HG02588 (cell line): Measurements from ENCODE around the gene RPL10.
"Not testable (repeated sequence)": the region's sequence is repeated elsewhere in the genome, so short reads cannot be mapped to it uniquely, and the experiment has no call there.

ENCODE experiments used
- ATAC-seq: cut with Tn5 transposase; IDR thresholded peaks from one replicate; pipeline ENCODE4 v1.9.1; 2021; ENCODE audit warnings: mild to moderate bottlenecking, moderate library complexity; ENCODE audit not compliant: unreplicated experiment

RPL10 gene

DNA sequence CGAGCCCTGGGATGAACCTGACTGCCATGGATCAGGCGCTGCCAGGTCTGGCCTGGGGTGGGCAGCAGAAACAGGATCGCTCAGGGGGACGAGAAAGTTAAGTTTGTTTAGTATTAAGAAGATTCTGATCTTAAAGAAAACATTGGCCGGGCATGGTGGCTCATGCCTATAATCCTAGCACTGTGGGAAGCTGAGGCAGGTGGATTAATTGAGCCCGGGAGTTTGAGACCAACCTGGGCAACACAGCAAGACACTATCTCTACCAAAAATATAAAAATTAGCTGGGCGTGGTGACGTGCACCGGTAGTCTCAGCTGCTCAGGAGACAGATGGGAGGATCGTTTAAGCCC, 23.0 kb upstream of the RPL10 start:
- ATAC-seq, result no peak

DNA sequence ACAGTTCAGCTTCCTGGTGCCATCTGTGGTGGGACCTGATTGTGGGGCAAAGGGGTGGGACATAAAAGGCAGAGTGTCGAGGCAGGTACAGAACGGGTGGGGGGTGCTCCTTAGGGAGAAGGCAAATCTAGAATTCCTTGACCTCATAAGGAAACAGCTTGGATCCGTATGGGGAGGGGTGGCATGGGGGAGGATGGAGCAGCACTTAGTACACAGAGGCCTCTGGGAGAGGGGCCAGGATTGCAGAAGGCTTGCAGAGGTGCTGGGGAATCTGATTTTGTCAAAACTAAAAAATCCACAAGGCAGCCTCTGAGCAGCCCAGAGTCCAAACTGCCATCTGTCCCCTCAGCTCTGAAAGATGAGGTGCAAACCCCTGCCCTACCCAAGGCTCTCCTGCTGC, 21.4 kb upstream of the RPL10 start:
- ATAC-seq, result no peak

DNA sequence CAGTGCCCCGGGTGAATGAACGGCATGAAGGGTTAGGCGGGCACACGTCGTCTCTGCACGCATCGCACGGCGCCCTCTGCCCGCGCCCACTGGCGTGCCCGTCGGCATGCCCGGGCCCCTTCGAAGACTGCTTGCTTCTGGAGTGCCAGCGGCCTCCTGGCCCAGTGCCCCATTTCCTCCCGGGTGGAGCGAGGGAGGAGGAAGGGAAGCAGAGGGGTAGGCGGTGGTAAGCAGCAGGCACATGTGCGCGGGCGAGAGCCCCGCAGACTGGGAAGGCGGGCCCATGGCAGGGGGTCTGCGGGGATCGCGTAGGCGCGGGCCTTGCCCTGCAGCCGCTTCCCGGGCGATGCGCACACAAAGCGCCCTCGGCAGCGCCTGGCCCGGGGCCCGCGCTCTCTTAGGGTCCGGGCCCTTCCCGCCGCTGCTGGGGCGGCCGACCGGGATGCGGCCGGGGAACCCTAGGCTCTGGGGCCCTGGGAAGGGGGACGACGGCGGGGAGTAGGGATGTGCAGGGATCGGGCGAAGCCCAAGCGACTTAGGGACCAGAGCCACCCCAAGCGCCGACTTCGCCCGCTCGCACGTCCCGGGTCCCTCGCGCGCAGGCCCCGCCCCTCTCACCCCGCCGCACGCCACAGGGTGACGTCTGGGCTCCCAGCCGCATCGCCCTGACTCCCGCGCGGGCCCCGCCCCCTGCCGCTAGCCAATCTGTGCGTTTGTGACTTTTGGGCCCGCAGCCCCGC, 19.9 kb upstream of the RPL10 start:
- ATAC-seq, result peak; percentile 2

DNA sequence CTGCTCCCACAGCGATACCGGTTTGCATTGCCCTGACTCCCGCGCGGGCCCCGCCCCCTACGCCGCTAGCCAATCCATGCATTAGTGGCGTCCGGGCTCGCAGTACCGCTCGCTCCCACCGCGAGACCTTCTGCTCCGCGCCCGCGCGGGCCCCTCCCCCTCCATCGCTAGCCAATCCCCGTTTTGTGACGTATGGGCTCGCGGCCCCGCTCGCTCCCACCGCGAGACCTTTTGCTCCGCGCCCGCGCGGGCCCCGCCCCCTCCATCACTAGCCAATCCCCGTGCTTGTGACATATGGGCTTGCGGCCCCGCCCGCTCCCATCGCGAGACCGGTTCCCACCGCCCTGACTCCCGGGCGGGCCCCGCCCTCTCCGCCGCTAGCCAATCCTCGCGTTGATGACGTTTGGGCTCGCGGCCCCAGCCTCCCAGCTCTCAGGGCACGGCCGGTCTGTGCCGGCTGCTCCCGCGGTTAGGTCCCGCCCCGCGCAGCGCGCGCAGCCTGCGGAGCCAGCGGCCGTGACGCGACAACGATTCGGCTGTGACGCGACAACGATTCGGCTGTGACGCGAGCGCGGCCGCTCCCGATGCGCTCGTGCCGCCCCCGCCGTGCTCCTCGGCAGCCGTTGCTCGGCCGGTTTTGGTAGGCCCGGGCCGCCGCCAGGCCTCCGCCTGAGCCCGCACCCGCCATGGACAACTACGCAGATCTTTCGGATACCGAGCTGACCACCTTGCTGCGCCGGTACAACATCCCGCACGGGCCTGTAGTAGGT, 19.2 kb upstream of the RPL10 start, which contains the start of gene EMD:
Gene EMD (plus strand): TSS at position 497 of the 770 bp plus-strand sequence. CDS start 190 bp downstream, at position 687.
- peak; percentile 77 for ATAC-seq

DNA sequence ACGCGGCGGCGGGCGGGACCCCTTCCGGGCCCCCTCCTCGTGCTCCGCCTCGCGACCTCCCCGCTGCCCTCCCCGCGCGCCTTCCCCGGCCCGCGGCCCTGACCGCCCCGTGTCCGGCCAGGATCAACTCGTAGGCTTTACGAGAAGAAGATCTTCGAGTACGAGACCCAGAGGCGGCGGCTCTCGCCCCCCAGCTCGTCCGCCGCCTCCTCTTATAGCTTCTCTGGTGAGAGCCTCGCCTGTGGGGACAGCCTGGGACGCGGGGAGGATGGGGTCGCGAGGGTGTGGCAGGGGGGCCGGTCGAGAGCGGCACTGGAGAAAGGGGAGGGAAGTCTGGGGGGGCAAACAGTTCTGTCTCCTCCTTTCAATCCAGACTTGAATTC, 18.6 kb upstream of the RPL10 start:
- peak; percentile 1 for ATAC-seq

DNA sequence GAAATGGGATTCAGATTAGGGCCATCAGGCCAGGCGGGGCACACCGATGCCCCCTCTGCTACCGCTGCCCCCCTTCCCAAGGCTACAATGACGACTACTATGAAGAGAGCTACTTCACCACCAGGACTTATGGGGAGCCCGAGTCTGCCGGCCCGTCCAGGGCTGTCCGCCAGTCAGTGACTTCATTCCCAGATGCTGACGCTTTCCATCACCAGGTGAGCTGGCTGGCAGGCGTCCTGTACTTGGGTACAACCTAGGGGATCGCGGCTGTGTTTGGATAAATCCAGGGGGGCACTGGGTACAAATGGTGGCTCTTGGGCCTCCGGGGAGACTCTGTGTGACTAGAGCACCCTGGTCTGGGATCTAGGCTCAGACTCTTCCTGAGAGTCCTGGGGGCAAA, 18.0 kb upstream of the RPL10 start:
- no peak for ATAC-seq

DNA sequence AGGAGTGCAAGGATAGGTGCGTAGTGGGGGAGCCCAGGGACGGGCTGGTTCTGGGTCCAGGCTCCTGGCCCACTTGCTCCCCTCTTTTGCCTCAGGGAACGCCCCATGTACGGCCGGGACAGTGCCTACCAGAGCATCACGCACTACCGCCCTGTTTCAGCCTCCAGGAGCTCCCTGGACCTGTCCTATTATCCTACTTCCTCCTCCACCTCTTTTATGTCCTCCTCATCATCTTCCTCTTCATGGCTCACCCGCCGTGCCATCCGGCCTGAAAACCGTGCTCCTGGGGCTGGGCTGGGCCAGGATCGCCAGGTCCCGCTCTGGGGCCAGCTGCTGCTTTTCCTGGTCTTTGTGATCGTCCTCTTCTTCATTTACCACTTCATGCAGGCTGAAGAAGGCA, 17.4 kb upstream of the RPL10 start:
- no peak for ATAC-seq

DNA sequence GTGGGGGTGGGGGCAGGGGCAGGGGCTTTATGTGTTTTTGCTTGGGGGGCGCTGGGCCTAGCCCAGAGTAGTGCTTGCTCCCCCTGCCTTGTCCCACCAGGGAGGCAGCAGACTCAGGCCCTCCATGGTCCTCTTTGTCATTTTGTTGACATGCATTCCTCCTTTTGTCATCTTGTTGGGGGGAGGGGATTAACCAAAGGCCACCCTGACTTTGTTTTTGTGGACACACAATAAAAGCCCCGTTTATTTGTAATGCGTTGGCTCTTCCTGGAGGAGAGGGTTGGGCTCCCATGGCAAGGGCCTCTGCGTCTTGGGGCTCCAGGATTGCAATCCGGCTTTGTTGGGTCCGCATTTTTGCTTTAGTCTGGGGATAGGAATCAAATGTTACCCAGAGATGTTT, 16.9 kb upstream of the RPL10 start:
- no peak for ATAC-seq

DNA sequence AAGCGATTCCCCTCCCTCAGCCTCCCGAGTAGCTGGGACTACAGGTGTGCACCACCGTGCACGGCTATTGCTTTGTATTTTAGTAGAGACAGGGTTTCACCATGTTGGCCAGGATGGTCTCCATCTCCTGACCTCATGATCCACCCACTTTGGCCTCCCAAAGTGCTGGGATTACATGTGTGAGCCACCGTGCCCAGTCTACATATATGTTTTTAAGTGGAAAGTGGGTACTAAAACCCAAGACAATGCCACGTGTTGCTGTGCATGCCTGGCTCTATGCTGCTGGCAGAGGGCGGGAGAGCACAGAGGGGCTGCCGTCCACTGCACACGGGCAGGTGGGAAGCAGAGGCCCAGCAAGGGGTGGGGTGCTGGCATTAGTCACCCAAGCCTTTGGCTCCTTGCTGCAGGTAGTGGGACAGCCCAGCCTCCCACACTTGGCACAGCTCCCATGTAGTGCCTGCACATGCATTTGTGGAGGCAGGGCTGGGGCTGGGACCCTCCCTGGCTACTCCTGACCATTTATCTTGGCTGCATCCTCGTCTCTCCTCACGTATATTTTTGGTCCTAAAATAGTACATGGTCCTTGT, 15.6 kb upstream of the RPL10 start:
- no peak for ATAC-seq

DNA sequence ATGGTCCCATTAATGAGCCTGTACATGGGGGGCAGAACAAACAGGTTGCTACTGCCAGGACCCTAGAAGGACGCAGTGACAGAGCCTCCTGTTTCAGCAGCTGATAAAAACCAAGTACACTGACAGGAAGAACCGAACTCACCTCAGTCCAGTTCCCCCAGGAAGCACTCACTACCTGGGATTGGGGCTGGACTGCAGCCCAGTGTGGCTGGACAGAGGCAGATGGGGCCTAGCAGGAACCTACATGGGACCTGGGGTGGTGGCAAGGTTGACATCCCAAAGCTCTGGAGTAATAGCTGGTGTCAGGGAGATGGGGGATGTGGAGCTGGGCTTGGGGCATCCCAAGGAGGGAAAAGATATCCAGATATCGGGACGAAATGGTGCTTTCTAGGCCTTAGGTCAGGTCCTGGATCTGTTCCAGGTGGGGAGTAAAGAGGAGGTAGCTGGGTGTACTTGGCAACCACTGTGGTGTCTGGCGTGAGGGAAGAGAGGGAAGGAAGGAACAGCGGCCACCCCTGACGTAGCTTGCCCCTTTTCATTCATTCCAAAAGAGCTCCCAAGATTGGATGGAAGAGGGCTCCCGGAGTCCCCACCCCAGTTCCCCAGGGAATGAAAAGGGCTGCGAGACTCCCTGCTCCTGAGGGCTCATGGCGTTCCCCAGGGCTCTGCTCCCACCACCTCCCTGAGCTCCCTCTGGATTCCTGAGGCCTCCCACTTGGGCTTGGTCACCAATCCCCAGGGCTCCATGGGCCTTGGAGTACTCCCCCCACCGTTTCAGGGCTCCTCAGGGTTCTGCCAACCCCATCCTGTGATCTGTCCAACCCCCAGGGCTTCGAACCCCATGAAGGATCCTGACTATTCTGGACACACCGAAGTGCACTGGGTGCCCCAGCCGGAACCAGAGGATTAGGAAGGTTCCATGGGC, 14.6 kb upstream of the RPL10 start:
- ATAC-seq, result no peak

DNA sequence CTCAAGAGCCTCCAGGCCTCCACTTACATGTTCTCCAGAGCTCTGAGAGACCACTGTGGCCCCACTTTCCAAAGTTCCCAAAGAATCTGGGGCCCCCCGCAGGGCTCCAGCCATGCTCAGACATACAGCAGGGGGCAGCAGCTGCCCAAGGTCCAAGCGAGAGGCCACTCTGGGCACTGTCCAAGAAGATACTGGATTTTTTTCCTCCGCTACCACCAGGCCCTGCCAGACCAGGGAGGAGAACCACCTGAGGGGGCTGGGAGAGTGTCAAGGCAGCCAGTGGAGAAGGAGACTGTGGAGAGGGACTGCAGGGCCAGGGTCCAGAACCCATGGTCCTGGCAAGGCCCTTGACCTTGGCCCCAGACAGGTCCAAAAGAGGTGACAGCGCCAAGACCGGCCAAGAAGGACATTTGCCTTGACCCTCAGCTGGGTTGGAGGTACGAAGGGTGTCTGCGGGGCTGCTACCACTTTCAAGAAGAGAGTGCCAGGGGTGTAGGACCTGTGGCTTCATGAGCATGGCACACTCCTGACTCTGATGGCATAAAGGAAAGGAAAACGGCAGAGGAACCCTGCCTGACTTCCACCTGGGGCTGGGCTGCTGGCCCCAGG, 13.8 kb upstream of the RPL10 start:
- ATAC-seq, result no peak

DNA sequence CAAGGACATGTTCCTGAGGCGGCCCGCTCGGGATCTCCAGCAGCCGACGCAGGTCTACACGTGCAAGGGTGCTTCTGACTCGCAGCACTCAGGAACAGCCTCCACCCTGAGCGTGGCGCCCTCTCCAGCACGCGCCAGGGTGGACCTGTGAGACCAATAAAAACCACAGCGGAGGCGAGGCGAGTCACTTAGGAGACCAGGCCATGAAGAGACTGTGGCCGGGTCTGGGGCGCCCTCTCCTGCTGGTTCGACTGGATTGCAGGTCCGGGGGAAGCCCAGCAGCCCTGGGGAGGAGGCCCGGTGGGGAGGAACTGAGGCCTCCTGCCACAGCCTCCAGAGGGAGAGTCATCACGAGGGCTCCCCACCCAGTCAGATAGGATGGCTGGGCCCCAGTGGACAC, 10.1 kb upstream of the RPL10 start:
- ATAC-seq, result not testable (repeated sequence)

DNA sequence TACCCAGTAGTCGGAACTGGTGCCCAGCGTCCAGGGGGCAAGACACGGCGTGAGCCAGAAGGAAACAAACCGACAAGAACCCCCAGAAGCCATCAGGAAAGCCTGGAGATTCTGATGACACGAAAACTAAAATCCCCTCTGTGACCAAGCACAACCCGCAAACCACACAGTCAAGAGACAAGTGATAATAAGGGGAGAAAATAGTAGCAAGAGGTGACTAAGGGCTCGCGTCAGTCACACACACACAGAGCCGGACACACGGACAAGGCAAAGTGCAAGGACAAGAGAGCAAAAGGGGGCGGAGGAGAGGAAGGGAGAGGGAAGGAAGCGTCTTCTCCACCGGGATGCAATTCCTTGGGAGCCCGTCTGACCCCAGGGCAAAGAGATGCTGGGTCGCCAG, 9.5 kb upstream of the RPL10 start:
- ATAC-seq, result not testable (repeated sequence)

DNA sequence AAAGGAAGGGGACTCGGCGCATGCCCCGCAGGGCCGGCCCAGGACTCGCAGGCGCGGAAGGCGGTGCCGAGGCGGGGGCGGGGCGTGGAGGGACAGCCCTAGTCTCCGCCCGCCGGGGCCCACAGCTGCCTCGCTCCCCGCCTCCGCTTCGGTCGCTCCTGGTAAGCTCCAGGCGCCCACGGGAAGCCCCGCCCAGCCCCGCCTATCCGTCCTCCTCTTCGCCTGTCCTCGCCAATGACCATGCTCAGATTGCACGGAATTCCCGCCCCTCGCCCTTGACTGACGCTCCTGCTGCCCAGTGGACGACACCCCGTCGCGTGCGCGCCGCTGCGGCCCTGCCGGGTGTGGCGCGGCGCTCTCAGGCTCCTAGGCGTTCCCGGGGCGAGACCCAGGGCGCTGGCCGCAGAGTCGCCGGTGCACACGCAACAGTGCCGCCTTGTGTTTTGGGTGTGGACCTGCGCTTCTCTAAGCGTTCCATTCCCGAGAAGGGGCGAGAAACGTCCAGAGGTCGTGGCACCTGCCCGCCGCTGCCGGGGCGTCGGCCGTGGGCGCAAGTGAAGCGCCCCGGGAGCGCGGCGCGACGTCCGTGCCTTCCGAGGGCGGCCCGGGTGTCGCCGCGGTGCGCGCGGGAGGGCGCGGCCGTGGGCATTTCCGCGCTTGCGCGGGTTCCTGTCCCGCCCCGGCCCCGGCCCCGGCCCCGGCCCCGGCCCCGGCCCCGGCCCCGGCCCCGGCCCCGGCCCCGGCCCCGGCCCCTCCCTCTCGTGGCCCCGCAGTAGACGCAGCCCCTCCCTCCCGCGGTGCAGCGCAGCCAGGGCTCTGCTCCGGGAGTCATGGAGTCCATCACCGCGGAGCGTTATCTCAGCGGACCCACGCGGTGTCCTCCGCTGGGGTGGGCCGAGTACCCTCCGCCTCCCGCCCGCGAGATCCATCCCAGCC, 8.1 kb upstream of the RPL10 start:
- ATAC-seq, result peak; percentile 66

DNA sequence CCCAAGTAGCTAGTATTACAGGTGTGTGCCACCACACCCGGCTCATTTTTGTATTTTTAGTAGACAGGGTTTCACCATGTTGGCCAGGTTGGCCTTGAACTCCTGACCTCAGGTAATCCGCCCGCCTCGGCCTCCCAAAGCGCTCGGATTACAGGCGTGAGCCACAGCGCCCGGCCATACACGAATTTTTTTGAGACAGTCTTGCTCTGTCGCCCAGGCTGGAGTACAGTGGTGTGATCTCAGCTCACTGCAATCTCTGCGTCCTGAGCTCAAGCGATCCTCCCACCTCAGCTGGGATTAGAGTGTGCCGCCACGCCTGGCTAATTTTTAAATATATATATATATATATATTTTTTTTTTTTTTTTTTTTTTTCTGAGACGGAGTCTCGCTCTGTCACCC, 1.8 kb upstream of the RPL10 start:
- ATAC-seq, result not testable (repeated sequence)

DNA sequence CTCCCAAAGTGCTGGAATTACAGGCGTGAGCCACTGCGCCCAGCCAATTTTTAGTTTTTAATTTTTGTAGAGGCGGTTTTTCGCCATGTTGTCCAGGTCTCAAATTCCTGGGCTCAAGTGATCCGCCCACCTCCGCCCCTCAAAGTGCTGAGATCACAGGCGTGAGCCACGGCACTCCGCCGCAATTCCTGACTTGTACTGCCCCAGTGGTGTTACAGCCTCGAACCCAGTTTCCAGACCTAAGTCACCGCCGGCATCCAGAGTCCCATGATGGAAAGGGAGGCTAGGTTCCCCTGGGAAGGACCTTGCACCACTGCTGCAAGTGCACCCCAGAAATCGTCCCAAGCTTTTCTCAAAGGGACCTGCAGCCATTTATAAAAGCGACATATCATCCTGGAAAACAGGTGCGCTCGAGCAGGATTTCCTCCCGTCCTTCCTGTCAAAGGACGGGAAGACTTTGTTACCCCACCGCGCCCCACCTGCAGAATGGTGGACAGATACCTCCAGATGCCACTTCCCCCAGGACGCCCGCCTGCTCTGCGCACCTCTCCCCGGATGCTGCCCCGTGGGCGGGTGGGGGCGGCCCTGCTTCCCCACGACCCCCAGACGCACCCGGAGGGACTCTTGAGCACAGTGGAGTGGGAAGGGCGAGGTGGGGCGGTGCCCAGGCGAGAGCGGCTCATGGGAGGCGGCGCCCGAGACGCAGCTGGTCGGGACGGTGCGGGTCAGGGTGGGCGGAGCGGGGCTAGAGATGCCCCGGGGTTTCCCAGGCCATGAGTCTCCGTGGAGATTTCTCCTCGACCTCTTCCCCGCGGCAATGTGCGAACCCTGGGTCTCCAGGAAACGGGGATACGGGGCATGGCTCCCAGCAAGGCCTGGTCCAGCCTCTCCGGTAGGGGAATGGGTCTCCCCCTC, 947 bp upstream of the RPL10 start:
- ATAC-seq, result peak; percentile 50

DNA sequence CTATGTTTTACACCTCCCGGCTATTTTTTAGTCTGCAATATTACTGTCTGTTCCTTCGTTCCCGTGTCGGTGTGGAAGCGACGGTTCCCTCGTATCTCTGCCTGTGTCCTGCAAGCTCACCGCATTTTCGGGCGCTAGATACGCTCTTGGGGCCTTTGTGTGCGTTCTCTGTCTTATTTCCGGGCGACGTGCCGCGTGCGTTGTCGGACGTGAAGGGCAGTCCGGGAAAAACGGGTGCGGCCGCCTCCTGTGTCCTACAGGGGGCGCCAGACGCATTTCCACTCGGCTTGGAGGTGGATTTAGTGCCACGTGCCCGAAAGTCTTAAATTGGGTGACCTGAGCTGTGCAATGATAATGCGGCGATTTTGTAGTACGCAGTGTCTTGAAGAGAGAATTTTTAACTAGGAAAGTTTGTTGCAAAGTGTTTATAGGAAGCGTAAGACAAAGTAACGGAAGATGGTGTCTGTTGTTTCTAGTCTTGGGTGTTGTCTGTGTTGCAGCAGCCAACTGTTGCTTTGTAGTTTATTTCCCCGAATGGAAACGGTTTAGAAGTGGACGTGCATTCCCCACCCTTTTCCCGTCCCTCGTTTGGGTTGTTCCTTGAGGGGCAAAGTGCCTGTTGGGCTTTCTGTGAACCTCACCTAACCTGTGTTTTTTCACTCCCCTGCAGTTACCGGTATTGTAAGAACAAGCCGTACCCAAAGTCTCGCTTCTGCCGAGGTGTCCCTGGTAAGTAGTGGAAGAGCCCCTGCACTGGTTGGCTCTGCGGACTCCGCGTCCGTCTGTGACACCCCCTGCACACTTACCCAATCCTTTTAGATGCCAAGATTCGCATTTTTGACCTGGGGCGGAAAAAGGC, 720 bp downstream of the RPL10 start:
- ATAC-seq, result peak; percentile 26
